NCI-H1417 treated with DMSO at 0.1 percent for 48 hours (cell line): ENCODE measurements around the gene SLC2A4RG.

ENCODE experiments used
- DNase-seq: peaks from one replicate; lab custom pipeline; 2025; lab: John Stamatoyannopoulos, UW

SLC2A4RG gene

DNA sequence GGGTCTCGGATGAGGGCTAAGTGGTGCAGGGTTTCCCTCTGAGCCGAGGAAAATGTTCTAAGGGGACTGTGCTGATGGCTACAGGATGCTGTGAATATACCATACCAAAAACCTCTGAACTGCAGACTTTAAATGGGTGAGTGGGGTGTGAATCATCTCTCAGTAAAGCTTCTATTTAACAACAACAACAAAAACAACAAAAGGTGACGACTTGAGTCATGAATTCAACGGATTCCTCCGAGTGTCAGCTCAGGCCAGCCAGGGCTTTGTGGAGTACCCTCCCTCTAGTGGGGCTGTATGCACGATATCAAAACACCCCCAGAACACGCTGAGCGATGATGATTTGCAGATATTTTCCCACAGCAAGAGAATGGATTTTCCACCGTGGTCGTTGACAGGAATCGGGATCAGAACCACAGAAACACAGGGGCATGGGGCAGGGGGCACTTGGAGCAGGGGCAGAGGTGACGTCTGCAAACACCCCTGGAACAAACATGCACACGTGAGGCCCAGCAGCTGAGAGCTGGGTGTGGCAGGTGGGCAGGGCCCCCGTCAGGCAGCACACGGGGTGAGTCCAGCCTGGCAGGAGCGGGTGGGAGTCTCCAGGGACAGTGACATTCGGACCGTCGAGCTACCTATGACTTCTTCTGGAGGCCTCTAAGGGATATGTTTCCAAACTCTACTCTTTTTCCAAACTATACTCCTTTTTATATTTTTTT, 38.6 kb downstream of the SLC2A4RG start:
- no peak for DNase-seq

DNA sequence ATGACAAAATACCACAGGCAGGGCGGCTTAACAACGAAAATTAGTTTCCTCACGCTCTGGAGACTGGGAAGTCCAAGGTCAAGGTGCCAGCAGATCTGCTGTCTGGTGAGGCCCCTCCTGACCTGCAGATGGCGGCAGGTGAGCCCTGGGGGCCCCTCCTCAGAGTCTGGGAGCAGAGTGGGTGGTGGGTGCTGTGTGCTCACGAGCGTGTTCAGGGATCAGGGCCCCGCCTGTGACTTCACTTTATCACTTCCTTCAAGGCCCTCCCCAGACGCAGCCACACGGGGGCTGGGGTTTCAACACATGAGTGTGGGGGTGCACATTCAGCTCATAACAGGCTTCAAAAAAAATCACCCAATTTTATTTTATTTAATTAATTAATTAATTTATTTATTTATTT, 39.3 kb downstream of the SLC2A4RG start:
- no peak for DNase-seq

DNA sequence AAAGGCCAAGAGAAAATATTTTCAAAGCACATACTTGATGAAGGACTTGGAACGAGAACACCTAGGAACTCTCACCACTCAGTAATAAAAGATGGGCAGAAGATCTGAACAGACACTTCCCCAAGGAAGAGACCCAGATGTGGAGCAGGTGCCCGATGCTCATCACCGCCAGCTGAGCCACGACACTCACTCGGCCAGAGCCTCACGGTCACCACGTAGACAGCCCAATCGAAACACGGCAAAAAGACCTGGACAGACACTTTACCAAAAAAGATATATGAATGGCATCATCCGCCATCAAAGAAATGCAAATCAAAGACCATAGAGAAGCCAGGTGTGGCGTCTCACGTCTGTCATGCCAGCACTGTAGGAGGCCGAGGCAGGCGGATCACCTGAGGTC, 41.6 kb downstream of the SLC2A4RG start:
- no peak for DNase-seq

DNA sequence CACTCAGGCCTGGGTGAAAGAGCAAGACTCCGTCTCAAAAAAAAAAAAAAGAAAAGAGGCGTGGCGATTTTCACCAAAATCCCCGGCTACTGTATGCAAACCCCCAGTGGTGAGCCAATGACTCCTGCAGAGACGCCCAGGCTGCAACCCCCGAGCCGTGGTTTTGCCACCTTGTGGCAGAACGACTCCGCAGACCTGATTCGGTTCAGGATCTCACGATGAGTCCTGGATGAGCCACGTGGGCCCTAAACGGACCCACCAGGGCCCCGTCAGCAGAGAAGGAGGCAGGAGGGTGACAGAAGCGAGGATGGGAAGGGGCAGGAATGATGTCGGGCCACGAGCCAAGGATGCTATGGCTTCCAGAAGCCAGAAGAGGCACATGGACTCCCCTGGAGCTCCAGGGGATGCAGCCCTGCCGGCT, 42.5 kb downstream of the SLC2A4RG start:
- no peak for DNase-seq

DNA sequence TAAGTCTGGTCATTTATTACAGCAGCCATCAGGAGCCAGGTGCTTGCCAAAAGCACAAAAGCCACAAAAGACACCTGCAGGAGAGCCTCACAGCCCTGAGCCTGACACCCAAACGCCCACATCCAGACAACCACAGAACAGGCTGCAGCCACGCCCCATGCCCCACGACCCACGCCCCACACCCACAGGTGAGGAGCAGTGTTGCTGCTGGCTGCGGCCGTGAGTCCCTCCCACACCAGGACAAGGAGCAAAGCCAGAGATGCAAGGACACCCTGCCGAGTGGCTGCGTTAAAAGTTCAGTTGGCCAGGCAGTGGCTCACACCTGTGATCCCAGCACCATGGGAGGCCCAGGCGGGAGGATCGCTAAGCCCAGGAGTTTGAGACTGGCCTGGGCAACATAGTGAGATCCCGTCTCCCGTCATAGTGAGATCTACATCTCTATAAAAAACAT, 43.0 kb downstream of the SLC2A4RG start:
- DNase-seq: no peak

DNA sequence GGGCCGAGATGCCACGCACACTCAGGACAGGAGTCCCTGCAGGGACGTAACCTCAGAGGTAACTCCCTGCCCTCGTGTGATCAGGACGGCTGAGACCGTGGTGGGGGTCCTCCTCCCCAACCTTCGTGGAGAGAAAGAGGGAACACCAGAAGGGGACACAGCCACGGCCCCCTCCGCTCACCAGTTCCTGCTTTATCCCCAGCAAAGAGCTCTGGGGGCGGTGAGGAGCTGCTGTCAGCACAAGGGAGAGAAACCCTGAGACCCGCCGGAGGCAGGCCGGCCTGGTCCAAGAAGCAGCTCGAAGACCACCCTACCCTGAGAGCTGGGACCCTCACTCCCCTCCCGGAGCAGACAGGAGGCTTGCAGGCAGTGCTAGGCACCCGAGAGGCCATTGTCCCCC, 44.4 kb downstream of the SLC2A4RG start:
- DNase-seq: no peak

DNA sequence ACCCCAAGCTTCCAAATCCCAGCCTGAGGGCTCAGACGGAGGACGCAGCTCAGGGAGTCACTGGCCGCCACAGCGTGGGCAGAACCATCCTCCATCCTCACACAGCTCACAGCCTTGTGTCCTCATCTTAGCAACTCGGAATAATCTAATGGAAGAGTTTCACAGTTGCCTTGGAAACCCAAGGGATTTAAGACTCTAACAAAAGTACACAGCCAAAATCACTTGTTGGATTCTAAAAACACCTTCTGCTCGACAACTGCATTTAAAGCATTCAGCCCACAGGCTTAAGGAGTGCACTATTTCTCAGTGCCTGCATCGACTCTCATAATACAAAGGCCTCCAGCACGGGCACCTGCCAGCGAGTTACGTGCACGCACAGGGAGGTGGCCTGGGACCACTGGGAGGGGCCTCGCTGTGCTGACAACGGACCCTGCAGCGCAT, 46.1 kb downstream of the SLC2A4RG start:
- DNase-seq: no peak

DNA sequence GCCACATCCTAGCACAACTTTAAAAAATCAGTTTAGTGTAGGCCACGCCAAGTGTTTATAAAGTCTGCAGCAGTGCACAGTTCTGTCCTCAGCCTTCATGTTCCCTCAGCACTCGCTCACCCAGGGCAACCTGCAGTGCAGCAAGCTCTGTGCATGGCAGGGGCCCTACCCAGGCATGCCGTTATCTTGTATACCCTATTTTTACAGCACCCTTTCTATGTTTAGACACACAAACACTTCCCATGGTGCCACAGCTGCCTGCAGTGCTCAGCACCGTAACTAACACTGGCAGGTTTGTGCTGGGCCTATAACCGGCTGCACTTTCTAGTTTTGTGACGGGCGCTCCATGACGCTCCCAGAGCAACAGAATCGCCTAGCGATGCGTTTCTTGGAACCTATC, 47.7 kb downstream of the SLC2A4RG start:
- no peak for DNase-seq

DNA sequence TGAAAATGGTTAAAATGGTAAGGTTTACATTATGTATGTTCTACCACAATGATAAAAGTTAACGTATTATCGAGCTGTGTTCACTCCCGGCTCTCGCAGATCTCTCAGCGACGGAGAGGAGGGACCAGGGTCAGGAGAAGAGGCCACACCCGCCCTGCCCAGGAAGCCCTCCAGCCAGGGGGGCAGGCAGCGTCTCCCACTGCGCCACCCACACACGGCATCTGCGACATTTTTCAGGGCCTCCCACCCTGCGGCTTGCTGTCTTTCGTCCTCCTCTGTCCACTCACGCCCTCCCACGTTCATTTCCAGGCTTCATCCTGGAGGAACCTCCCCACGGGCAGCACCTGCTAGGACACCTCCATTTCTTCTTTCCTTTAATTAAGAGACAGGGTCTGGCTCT, 48.2 kb downstream of the SLC2A4RG start:
- no peak for DNase-seq

DNA sequence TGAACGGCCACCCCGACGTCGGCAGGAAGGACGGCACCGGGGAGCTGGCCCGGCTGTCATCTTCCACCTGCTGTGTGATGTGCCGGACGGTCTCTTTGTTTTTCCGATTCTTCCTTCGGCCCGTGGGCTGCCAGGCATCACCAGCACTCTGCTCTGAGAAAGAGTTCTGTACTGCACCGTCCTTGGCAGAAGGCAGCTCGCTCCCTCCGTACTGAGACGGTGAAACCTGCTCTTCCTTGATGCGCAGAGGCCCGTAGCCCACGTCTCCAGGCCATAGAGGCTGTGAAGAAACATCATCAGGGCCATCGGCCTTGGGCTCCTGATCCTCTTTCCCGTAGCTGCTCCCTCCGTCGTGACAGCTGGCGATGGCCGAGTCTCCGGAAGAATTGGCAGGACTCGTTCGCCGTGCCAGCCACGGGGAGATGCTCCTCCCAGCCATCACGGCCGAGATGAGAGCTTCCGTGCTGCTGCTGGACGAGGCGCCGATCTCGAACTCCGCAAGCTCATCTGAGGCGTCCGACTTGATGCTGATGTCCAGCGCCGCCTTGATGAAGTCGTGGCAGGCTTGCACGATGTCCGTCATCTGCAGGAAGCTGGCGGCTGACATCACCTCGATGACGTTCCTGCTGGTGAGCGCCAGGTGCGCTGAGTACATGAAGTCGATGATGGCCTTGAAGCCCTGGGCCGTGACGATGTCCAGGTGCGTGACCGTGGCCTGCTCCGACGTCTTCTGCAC, 50.4 kb downstream of the SLC2A4RG start:
- no peak for DNase-seq

DNA sequence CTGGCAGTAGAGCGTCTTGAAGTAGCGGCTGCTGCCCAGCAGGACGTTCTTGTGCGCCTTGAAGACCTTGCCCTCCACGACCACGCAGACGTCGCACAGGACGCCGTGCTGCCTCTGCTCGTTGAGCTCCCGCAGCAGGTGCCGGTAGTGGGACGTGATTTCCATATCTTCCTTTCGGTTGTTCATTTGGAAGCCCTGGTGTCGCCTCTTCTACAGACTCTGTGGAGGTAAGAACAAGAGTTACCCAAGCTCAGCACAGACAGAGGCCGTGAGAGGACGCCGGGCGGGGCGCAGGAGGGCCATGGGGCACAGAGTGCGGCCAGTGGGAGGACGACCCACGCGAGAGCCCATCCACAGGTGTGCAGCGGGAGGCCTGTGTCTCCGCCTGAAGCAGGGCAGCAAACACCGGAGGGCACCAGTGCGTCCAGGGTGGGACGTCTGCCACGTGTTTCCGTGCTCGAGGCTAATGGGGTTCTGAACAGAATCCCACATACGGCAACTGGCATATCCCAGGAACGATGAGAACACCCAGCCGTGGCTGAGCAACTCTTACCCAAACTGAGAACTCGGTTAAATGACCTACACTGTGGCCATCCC, 51.1 kb downstream of the SLC2A4RG start:
- no peak for DNase-seq

DNA sequence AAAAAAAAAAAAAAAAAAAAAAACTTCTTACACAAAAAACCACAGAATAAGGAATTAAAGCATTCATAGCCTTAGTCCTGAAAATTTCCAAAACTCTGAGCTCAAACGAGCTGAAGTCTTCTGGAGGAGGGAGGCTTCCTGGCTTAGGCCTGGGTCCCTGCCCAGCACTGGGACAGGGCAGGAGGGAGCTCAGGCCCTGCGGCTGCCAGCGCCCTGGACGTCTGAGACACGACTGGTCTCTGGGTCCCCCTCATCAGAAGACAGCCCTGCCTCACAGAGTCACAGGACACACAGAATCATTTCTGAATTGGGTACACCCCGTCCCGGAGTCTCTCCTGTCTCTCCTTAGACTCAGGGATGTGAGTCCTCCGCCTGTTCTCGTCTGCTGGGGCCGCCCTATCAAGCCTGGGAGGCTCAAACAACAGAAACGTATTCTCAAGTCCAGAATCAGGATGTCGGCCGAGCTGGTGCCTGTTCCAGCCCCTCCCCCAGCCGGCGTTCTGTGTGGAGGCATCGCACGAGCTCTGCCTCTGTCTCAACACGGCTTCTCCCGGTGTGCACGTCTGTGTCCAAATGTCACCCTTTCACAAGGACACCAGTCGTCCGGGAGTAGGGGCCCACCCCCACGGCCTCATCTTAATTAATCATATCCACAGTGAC, 52.1 kb downstream of the SLC2A4RG start:
- no peak for DNase-seq

DNA sequence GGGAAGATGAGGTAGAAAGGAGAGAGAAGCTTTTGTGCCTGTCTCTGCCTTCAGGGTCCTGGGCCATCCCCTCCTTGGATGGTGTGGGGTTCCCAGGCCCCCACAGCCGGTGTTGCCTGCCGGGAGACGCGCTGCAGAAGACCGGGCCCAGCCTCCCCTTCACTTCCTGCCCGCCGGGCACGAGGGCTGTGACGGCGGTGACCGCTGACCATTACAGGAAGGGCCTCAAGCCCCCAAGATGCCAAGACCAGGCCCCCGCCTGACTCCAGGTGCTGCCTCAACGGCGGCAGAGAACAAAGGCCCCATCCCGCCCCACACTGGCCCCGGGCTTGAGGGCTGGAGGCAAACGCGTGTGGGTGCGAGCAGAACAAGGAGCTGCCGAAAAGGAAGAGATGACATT, 53.3 kb downstream of the SLC2A4RG start:
- no peak for DNase-seq
